ENCODE results near the gene GFI1B.
"Not testable (repeated sequence)": the region's sequence is repeated elsewhere in the genome, so short reads cannot be mapped to it uniquely, and the experiment has no call there.

Gene GFI1B

GRCh38 chr9:132991351-132992300, 13.1 kb downstream of the GFI1B start:
- DNase-seq (ENCODE audit: low read depth in 2 of 2), result no peak

GRCh38 chr9:132993511-132993939, 15.0 kb downstream of the GFI1B start:
- no peak for DNase-seq (ENCODE audit: low read depth in 2 of 2)

- no peak for DNase-seq (ENCODE audit: low read depth in 2 of 2)
These were observed 16.1 kb downstream of the GFI1B start for GRCh38 chr9:132994410-132995120.

- DNase-seq (ENCODE audit: low read depth in 2 of 2), result no peak
These were observed 16.6 kb downstream of the GFI1B start for GRCh38 chr9:132995121-132995420.

- DNase-seq (ENCODE audit: low read depth in 2 of 2), result no peak
These were observed 17.4 kb downstream of the GFI1B start for GRCh38 chr9:132995879-132996278.

GRCh38 chr9:132996526-132996925, 18.0 kb downstream of the GFI1B start:
- DNase-seq (ENCODE audit: low read depth in 2 of 2), result no peak

GRCh38 chr9:132997591-132997990, 19.1 kb downstream of the GFI1B start:
- DNase-seq (ENCODE audit: low read depth in 2 of 2), result no peak

GRCh38 chr9:132998221-132998620, 19.7 kb downstream of the GFI1B start:
- not testable (repeated sequence) for DNase-seq (ENCODE audit: low read depth in 2 of 2)

GRCh38 chr9:132998831-132999635, 20.5 kb downstream of the GFI1B start:
- no peak for DNase-seq (ENCODE audit: low read depth in 2 of 2)

- no peak for DNase-seq (ENCODE audit: low read depth in 2 of 2)
These were observed 23.9 kb downstream of the GFI1B start for GRCh38 chr9:133002147-133003070.

- DNase-seq (ENCODE audit: low read depth in 2 of 2), result no peak
These were observed 24.6 kb downstream of the GFI1B start for GRCh38 chr9:133003071-133003461.

GRCh38 chr9:133003671-133004090, 25.2 kb downstream of the GFI1B start:
- DNase-seq (ENCODE audit: low read depth in 2 of 2), result no peak

- DNase-seq (ENCODE audit: low read depth in 2 of 2), result no peak
These were observed 25.9 kb downstream of the GFI1B start for GRCh38 chr9:133004091-133004998.

- no peak for DNase-seq (ENCODE audit: low read depth in 2 of 2)
These were observed 26.7 kb downstream of the GFI1B start for GRCh38 chr9:133004999-133005760.

GRCh38 chr9:133005957-133006356, 27.5 kb downstream of the GFI1B start:
- no peak for DNase-seq (ENCODE audit: low read depth in 2 of 2)

GRCh38 chr9:133006731-133007352, 28.3 kb downstream of the GFI1B start:
- no peak for DNase-seq (ENCODE audit: low read depth in 2 of 2)

- DNase-seq (ENCODE audit: low read depth in 2 of 2), result no peak
These were observed 29.9 kb downstream of the GFI1B start for GRCh38 chr9:133008406-133008805.

GRCh38 chr9:133008824-133009223, 30.3 kb downstream of the GFI1B start:
- no peak for DNase-seq (ENCODE audit: low read depth in 2 of 2)
